ENCODE measurements around the gene CFAP74. TPM values are rescaled to one million over a fixed set of nuclear protein-coding genes. Genes with fewer than 3 reads are reported as not detected.

CFAP74 gene
- total and polyA plus RNA-seq, 9 of the 15 experiments (the other 6 are each of a cell fraction or from before 2014, with no cell fraction given) = 0.03 to 0.15 (median 0.05) TPM; not detected in 6

DNA sequence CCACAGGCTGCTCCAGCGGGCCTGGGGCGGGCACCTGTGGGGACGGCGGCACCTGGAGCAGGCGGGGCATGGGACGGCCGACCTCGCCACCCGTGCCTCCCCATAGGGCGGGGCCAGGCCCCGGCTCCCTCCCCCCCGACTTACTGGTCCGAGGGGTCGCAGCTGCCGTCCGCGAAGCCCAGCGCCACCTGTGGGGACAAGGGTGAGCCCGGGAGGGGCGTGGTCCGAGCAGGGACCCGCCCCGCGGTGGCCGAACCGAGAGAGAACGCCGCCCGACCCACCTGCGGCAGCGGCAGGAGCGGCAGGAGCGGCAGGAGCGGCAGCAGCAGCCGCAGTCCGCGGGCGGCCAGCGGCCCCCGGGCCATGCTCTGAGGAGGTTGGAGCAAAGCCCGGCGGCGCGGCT, 84.7 kb downstream of the CFAP74 start, which contains the start of gene TMEM52 (continued):
- TF ChIP-seq, protein P1, sequence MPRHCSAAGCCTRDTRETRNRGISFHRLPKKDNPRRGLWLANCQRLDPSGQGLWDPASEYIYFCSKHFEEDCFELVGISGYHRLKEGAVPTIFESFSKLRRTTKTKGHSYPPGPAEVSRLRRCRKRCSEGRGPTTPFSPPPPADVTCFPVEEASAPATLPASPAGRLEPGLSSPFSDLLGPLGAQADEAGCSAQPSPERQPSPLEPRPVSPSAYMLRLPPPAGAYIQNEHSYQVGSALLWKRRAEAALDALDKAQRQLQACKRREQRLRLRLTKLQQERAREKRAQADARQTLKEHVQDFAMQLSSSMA (CRISPR knock-in tag; IDR thresholded peaks at IDR 0.05) = no peak
- TF ChIP-seq CXXC5 (CRISPR knock-in tag; IDR thresholded peaks at IDR 0.05) (no peak), ZNF717 (CRISPR knock-in tag; IDR thresholded peaks at IDR 0.05) (no peak), FOXA1 (IDR thresholded peaks at IDR 0.05; ENCODE audit: borderline replicate concordance) (no peak), NR2F6 (CRISPR knock-in tag; IDR thresholded peaks at IDR 0.05) (no peak), KLF1 (tag; IDR thresholded peaks at IDR 0.05) (no peak), ZNF644 (tag; IDR thresholded peaks at IDR 0.05; ENCODE audit: low read depth) (no peak)
- TF ChIP-seq, protein P2, sequence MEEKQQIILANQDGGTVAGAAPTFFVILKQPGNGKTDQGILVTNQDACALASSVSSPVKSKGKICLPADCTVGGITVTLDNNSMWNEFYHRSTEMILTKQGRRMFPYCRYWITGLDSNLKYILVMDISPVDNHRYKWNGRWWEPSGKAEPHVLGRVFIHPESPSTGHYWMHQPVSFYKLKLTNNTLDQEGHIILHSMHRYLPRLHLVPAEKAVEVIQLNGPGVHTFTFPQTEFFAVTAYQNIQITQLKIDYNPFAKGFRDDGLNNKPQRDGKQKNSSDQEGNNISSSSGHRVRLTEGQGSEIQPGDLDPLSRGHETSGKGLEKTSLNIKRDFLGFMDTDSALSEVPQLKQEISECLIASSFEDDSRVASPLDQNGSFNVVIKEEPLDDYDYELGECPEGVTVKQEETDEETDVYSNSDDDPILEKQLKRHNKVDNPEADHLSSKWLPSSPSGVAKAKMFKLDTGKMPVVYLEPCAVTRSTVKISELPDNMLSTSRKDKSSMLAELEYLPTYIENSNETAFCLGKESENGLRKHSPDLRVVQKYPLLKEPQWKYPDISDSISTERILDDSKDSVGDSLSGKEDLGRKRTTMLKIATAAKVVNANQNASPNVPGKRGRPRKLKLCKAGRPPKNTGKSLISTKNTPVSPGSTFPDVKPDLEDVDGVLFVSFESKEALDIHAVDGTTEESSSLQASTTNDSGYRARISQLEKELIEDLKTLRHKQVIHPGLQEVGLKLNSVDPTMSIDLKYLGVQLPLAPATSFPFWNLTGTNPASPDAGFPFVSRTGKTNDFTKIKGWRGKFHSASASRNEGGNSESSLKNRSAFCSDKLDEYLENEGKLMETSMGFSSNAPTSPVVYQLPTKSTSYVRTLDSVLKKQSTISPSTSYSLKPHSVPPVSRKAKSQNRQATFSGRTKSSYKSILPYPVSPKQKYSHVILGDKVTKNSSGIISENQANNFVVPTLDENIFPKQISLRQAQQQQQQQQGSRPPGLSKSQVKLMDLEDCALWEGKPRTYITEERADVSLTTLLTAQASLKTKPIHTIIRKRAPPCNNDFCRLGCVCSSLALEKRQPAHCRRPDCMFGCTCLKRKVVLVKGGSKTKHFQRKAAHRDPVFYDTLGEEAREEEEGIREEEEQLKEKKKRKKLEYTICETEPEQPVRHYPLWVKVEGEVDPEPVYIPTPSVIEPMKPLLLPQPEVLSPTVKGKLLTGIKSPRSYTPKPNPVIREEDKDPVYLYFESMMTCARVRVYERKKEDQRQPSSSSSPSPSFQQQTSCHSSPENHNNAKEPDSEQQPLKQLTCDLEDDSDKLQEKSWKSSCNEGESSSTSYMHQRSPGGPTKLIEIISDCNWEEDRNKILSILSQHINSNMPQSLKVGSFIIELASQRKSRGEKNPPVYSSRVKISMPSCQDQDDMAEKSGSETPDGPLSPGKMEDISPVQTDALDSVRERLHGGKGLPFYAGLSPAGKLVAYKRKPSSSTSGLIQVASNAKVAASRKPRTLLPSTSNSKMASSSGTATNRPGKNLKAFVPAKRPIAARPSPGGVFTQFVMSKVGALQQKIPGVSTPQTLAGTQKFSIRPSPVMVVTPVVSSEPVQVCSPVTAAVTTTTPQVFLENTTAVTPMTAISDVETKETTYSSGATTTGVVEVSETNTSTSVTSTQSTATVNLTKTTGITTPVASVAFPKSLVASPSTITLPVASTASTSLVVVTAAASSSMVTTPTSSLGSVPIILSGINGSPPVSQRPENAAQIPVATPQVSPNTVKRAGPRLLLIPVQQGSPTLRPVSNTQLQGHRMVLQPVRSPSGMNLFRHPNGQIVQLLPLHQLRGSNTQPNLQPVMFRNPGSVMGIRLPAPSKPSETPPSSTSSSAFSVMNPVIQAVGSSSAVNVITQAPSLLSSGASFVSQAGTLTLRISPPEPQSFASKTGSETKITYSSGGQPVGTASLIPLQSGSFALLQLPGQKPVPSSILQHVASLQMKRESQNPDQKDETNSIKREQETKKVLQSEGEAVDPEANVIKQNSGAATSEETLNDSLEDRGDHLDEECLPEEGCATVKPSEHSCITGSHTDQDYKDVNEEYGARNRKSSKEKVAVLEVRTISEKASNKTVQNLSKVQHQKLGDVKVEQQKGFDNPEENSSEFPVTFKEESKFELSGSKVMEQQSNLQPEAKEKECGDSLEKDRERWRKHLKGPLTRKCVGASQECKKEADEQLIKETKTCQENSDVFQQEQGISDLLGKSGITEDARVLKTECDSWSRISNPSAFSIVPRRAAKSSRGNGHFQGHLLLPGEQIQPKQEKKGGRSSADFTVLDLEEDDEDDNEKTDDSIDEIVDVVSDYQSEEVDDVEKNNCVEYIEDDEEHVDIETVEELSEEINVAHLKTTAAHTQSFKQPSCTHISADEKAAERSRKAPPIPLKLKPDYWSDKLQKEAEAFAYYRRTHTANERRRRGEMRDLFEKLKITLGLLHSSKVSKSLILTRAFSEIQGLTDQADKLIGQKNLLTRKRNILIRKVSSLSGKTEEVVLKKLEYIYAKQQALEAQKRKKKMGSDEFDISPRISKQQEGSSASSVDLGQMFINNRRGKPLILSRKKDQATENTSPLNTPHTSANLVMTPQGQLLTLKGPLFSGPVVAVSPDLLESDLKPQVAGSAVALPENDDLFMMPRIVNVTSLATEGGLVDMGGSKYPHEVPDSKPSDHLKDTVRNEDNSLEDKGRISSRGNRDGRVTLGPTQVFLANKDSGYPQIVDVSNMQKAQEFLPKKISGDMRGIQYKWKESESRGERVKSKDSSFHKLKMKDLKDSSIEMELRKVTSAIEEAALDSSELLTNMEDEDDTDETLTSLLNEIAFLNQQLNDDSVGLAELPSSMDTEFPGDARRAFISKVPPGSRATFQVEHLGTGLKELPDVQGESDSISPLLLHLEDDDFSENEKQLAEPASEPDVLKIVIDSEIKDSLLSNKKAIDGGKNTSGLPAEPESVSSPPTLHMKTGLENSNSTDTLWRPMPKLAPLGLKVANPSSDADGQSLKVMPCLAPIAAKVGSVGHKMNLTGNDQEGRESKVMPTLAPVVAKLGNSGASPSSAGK (IDR thresholded peaks at IDR 0.05) = no peak; the same call in 1 of the 2 replicates
- TF ChIP-seq, protein P3, sequence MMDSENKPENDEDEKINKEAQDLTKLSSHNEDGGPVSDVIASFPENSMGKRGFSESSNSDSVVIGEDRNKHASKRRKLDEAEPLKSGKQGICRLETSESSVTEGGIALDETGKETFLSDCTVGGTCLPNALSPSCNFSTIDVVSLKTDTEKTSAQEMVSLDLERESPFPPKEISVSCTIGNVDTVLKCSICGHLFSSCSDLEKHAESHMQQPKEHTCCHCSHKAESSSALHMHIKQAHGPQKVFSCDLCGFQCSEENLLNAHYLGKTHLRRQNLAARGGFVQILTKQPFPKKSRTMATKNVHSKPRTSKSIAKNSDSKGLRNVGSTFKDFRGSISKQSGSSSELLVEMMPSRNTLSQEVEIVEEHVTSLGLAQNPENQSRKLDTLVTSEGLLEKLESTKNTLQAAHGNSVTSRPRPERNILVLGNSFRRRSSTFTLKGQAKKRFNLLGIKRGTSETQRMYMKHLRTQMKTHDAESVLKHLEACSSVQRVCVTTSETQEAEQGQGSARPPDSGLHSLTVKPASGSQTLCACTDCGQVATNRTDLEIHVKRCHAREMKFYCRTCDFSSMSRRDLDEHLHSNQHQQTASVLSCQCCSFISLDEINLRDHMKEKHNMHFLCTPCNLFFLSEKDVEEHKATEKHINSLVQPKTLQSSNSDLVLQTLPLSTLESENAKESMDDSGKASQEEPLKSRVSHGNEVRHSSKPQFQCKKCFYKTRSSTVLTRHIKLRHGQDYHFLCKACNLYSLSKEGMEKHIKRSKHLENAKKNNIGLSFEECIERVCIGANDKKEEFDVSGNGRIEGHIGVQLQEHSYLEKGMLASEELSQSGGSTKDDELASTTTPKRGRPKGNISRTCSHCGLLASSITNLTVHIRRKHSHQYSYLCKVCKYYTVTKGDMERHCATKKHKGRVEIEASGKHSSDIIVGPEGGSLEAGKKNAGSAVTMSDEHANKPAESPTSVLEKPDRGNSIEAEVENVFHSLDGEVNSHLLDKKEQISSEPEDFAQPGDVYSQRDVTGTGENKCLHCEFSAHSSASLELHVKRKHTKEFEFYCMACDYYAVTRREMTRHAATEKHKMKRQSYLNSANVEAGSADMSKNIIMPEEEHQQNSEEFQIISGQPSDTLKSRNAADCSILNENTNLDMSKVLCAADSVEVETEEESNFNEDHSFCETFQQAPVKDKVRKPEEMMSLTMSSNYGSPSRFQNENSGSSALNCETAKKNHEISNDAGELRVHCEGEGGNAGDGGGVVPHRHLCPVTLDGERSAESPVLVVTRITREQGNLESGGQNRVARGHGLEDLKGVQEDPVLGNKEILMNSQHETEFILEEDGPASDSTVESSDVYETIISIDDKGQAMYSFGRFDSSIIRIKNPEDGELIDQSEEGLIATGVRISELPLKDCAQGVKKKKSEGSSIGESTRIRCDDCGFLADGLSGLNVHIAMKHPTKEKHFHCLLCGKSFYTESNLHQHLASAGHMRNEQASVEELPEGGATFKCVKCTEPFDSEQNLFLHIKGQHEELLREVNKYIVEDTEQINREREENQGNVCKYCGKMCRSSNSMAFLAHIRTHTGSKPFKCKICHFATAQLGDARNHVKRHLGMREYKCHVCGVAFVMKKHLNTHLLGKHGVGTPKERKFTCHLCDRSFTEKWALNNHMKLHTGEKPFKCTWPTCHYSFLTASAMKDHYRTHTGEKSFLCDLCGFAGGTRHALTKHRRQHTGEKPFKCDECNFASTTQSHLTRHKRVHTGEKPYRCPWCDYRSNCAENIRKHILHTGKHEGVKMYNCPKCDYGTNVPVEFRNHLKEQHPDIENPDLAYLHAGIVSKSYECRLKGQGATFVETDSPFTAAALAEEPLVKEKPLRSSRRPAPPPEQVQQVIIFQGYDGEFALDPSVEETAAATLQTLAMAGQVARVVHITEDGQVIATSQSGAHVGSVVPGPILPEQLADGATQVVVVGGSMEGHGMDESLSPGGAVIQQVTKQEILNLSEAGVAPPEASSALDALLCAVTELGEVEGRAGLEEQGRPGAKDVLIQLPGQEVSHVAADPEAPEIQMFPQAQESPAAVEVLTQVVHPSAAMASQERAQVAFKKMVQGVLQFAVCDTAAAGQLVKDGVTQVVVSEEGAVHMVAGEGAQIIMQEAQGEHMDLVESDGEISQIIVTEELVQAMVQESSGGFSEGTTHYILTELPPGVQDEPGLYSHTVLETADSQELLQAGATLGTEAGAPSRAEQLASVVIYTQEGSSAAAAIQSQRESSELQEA (IDR thresholded peaks at IDR 0.05; ENCODE audit: low read depth) = no peak
